ENCODE results near the gene KRT83.

DNA sequence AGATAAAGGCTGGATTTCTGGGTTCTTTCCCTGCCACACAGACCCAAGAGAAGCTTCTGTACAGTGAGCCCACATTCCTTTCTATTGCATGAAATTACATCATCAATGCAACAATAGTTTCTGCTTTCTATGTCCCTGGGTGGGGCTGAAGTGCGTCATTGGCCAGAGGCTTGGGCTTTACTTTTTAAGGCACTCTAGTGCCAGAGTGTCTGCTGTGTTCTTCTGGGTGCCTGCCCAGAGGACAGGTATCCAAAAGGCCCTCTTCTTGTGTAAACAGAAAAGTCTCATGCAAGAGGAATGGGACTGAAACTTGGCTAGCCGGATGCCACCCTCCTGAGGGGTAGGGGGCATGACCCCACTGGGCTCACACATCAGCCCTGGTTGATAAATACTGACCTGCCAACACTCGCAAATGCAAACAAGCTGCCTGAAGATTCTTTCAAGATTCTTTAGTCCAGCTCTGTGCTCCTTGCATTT, 40.8 kb downstream of the KRT83 start:
- no peak for TF ChIP-seq POLR2A (IDR thresholded peaks at IDR 0.05)
- TF ChIP-seq, protein P1, sequence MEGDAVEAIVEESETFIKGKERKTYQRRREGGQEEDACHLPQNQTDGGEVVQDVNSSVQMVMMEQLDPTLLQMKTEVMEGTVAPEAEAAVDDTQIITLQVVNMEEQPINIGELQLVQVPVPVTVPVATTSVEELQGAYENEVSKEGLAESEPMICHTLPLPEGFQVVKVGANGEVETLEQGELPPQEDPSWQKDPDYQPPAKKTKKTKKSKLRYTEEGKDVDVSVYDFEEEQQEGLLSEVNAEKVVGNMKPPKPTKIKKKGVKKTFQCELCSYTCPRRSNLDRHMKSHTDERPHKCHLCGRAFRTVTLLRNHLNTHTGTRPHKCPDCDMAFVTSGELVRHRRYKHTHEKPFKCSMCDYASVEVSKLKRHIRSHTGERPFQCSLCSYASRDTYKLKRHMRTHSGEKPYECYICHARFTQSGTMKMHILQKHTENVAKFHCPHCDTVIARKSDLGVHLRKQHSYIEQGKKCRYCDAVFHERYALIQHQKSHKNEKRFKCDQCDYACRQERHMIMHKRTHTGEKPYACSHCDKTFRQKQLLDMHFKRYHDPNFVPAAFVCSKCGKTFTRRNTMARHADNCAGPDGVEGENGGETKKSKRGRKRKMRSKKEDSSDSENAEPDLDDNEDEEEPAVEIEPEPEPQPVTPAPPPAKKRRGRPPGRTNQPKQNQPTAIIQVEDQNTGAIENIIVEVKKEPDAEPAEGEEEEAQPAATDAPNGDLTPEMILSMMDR (IDR thresholded peaks at IDR 0.05), result no peak

Measured in uterus (tissue), 2 donors.